SKM-1 (cell line): ENCODE data around the gene BMP7.
"Not testable (repeated sequence)": the region's sequence is repeated elsewhere in the genome, so short reads cannot be mapped to it uniquely, and the experiment has no call there.

ENCODE experiments used
- DNase-seq: peaks from one replicate; lab custom pipeline; 2025; ENCODE audit not compliant: unreplicated experiment; lab: John Stamatoyannopoulos, UW

Gene BMP7

GRCh38 chr20:57174737-57175136, 91.7 kb downstream of the BMP7 start:
- DNase-seq, result no peak

GRCh38 chr20:57173986-57174385, 92.5 kb downstream of the BMP7 start:
- DNase-seq, result no peak

DNA sequence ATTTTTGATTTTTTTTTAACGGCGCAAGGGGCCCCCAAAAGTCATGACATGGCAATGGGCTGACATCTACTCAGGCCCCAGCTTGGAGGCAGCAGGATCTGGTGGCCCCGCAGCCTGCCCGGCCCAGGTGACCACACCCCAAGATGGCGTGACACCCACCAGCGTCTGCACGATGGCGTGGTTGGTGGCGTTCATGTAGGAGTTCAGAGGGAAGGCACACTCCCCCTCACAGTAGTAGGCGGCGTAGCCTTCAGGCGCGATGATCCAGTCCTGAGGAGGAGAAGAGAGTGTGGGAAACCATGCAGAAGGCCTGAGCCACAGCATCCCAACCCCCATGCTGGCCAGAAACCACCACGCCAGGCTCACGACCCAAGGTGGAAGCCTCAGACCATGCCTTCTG, 93.4 kb downstream of the BMP7 start:
- DNase-seq, result no peak

GRCh38 chr20:57170343-57170742, 96.1 kb downstream of the BMP7 start:
- no peak for DNase-seq

DNA sequence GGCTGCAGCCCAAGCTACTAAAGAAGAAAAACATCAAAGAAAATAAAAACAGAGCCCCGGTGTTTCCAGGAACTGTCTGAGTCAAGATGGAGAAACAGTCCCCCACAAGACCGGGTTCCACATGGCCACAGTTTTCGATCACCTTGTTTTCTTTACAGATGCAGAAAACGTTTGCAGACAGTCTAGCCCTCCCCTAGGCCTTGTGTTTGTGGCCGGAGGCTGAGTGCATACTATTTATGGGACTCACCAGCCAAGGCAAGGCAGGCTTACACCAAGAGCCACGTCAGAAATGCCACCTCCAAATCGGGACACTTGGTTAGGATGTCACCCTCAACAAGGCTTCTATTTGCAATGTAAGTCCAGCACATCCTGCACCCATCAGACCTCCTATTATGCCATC, 97.3 kb downstream of the BMP7 start:
- no peak for DNase-seq

- DNase-seq, result no peak
Observed at GRCh38 chr20:57167971-57168701, 98.3 kb downstream of the BMP7 start.

DNA sequence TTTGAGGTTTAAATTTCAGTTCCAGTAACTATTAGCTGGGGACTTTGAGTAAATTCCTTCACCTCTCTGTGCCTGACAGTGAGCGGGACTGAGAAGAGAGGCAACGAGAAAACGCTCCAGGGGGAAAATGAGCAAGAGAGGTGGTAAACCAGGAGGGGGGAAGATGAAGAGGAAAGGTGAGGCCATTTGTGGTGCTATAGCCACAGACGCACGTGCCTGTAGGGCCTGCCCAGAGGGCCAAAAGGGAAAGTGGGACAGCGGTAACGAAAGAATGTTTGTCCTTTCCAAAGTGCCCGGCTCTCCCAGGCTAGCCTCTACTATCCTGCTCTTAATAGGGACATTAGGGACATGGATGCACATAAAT, 99.2 kb downstream of the BMP7 start:
- no peak for DNase-seq

DNA sequence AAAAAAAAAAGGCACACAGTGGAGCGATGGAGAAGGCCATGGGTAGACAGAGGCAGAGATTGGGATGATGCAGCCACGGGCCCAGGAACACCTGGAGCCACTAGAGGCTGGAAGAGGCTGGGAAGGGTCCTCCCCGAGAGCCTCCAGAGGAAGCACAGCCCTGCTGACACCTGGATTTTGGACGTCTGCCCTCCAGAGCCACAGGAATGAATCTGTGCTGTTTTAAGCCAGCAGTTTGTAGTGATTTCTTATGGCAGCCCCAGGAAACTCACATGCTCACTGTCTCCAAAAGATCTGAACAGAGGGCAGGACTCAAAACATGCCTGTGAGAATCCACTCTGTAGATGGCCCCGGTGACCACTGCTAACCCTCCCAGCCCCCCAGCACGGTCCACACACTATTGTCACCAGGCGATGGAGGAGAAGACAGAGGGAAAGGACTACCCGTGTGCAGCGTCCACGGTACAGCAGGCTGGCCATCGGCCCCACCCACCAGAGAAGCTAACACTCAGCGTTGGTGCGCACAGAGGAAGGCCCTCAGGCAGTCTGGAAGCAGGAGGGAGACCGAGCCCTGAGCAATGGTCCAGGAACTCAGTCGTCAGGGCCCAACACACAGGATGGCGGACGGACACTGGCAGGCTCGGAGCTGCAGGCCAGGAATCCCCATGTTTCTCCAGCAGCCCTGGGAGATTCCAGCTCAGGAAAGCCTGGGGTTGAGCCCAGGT, 99.7 kb downstream of the BMP7 start:
- DNase-seq, result no peak

DNA sequence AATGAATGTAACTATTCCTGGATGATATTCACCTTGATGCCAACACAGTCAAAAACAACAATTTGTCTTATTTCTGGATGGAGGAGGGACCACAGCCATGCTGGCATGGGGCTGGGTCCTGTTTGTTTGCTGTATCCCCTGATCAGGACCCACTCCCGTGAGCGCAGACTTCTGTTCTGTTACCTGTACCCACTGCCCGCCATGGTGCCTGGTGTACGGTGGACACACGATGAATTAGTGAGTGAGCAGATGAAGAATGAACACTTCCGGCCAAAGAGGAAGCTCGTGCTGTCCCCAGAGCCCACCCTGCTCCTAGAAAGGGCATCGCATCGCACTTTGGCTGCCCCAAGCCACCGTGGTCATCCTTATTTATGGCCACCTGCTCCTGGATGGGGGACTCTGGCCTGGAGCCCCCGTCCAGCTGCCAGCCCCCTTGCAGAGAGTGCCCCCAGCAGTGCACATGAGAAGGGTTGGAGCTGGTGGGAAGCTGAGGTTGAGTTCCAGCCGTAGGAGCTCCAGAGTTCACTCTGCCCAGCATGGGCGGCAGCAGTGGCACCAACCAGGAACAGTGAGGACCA, 100.9 kb downstream of the BMP7 start:
- DNase-seq, result no peak

DNA sequence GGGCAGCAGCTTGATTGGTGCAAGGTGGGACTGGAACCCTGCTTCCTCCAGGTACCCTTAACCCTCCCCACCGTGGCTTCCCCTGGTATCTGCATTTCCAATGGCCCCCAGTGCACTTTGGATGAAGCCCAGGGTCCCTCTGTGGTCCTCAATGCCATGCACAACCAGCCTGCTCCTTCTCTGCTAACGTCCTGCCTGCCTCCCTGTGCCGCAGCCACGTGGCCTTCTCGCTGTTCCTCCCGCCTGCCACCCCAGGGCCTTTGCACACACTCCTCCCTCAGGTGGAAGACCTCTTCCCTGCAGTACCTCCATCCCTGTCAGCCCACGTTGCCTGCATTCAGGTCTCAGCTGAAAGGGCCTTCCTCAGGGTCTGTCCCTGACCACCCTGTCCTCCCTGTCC, 101.6 kb downstream of the BMP7 start:
- DNase-seq, result no peak

GRCh38 chr20:57163041-57163440, 103.4 kb downstream of the BMP7 start:
- no peak for DNase-seq

DNA sequence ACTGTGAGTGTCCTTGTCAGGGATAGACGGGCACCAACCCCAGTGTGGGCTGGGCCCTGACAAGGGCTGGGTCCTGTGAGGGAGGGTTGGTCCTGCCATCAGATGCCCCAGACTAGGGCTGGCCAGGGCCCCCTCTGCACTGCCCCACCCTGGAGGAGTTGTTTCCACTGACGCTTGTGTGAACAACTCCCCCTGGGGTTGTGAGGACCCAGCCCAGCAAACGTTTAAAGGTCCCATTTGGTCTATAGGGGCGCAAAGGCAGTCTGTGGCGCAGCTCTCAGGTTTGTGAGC, 104.1 kb downstream of the BMP7 start:
- DNase-seq, result no peak

DNA sequence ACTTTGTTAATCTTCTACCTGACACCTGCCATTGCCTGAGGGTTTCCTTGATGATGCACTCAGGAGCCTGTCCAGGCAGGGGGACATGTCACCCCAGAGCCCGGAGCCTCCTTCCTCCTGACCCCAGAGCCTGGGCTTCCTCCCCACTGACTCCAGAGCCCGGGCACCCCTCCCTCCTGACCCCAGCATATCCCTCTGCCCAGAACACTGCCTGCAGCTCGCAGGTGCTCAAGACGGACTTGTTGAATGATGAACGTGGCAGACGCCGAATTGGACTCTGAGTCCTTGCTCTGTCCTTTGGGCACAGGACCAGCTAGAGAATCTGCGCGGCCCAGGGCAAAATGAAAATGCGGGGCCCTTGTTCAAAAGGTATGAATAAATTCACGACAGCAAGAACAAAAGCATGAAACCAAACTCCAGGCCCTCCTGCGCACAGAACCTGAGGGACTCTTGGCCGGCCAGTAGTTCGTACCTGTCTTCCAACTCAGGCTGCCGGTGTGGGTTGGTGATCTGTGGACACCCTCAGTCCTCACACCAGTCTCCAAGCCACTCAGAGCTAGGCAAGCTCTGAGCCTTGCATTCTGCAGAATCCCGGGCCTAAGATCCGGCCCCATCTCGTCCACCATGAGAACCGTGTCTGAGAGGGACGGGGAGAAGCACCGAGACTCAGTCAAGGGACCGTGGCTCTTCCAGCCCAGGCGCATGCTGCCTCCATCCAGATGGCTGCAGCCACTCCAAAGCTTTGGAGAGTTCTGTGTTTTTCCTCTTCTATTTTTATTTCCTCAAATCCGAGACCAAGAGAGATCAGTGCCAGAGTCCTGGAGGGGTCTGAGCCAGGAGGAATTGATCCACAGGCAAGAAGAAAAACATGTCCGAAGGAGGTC, 104.7 kb downstream of the BMP7 start:
- DNase-seq, result no peak

GRCh38 chr20:57160985-57161384, 105.5 kb downstream of the BMP7 start:
- DNase-seq, result no peak

DNA sequence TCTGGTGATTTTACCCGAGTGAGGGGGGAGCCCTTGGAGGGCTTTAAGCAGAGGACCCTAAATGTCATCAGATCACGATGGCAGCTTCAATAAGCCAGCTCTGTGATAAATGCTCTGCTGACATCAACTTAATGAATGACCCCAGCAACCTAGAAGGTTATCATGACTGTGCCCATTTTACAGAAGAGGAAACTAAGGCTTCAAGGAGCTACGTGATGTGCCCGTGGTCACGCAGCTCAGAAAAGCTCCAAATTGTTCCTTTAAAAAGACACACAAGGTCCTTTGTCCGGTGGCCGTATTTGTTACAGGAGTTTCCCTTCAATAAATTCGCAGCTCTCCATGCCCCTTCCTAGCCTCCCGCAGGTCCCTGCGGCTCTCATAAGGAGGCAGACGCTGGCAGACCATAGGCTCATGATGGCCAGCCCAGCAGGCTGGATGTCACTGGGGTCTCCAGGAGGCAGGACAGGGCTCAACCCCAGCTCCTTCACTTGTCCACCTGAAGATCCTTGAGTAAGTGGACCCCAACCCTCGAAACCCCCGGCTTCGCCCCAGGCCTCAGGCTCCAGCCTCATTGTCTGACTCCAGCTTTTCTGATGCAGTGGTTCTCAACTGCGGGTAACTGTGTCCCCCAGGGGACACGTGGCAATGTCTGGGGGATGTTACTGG, 106.4 kb downstream of the BMP7 start:
- DNase-seq, result no peak

DNA sequence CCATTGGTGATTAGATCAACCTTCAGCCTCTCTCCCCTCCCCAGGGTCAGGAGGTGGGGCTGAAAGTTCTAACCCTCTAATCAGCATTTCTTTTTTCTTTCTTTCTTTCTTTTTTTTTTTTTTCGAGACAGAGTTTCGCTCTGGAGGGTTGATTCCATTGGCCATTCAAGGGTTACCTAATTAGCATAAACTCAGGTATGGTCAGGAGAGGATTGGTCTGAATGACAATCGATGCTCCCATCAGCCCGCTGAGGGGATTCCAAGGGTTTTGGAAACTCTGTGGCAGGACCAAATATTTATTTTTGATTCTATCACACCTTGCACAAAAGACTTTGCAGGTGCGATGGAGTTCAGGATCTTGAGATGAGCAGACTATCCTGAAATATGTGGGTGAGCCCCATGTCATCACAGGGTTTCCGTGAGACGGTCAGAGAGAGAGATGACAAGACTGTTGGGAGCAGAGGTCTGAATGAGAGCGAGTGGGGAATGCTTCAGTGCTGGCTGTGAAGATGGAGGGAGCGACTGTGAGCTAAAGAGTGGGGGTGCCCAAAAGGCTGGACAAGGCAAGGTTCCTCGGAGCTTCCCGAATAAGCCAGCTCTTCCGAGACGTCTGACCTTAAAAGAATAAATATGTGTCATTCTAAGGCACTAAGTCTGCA, 107.1 kb downstream of the BMP7 start:
- DNase-seq, result no peak

DNA sequence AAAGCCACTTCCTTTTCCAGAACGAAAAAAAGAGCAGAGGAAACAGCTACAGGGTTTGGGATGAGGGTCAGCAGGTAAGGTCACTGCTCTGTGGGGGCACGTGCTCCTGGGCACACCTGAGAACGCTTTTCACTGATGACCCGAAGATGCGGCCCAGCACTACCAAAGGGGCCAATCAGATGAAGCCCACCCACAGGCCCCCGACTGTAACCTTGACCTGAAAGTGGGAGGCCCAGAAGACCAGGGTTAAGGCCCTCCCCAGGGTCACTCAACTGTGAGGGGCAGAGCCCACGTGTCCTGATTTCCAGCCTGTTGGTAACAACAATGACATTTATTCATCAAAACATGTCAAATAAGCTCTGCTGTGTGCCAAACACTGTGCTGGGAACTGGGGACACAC, 108.0 kb downstream of the BMP7 start:
- no peak for DNase-seq

- DNase-seq, result not testable (repeated sequence)
Observed at GRCh38 chr20:57157787-57158186, 108.7 kb downstream of the BMP7 start.

DNA sequence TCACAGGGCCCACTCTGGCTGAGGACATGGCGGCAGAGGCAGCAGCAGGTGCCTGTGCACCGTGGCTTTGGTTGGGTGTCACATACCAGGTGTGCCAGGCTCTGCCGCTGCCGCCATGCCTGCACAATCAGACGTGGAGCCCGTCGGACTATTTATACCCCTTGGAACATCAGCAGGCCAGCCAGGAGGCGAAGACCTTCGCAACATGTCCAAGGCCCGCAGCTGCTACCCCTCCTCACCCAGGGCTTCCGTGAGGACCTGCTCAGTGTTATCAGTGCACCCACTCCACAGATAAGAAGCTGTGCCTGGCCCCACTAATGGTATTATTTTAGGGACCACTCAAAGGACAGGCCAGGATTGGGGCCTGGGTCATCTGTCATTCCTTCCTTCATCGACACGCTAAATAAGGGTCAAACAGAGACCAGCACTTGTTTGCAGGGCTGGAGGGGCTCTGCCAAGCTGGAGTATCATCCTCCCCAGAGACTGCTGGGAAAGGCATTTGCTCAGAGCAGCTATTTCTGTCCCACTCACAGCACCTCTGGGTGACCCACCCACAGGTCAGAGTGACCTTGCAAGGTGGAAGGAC, 109.2 kb downstream of the BMP7 start:
- no peak for DNase-seq

- DNase-seq, result no peak
Observed at GRCh38 chr20:57156011-57156729, 110.3 kb downstream of the BMP7 start.
